GM23338 (cell line): ENCODE results near the gene S100A7A. TPM values are rescaled to one million over a fixed set of nuclear protein-coding genes. Genes with fewer than 3 reads are reported as not detected.
"Not testable (repeated sequence)": the region's sequence is repeated elsewhere in the genome, so short reads cannot be mapped to it uniquely, and the experiment has no call there.

Experiments
- ATAC-seq: fragments of 200-7000 bp; cut with Tn5 transposase; 3 replicates; pipeline ENCODE4 v1.9.1; 2020
- DNase-seq: peaks from one replicate; pipeline ENCODE4 v3.0.0-alpha.2; 2015; ENCODE audit warnings: low spot score
- H2AFZ ChIP-seq: fragments of 200-600 bp; sonication (generic); 2 replicates; pipeline ENCODE4 v1.8.0; 2016; ENCODE audit warnings: antibody characterized with exemption, mild to moderate bottlenecking, moderate library complexity
- H3F3A ChIP-seq: fragments of 200-600 bp; sonication (generic); replicated peaks from 2 replicates; pipeline ENCODE4 v1.8.0; 2017; ENCODE audit warnings: antibody characterized with exemption, mixed run types, low read depth
- H3K27ac ChIP-seq: fragments of 200-600 bp; sonication (generic); 2 replicates; pipeline ENCODE4 v1.6.1; 2016; ENCODE audit warnings: low read depth
- H3K27me3 ChIP-seq: fragments of 200-600 bp; sonication (generic); 2 replicates; pipeline ENCODE4 v1.8.0; 2016; ENCODE audit warnings: mild to moderate bottlenecking, mixed run types, moderate library complexity; ENCODE audit not compliant: insufficient read depth
- H3K36me3 ChIP-seq: fragments of 200-600 bp; sonication (generic); 2 replicates; pipeline ENCODE4 v1.8.0; 2016; ENCODE audit warnings: mild to moderate bottlenecking; ENCODE audit not compliant: insufficient read depth
- H3K4me1 ChIP-seq: fragments of 200-600 bp; sonication (generic); 2 replicates; pipeline ENCODE4 v1.8.0; 2016; ENCODE audit warnings: mild to moderate bottlenecking, moderate library complexity; ENCODE audit not compliant: insufficient read depth
- H3K4me2 ChIP-seq: fragments of 200-600 bp; sonication (generic); 2 replicates; pipeline ENCODE4 v1.7.1; 2017; ENCODE audit warnings: mixed run types
- H3K4me3 ChIP-seq: fragments of 200-600 bp; sonication (generic); 2 replicates; pipeline ENCODE4 v1.6.1; 2016; ENCODE audit warnings: mixed run types
- H3K79me2 ChIP-seq: fragments of 200-600 bp; sonication (generic); replicated peaks from 2 replicates; pipeline ENCODE4 v1.8.0; 2017; ENCODE audit warnings: mild to moderate bottlenecking; ENCODE audit not compliant: insufficient read depth
- H3K9me2 ChIP-seq: fragments of 200-600 bp; sonication (generic); 2 replicates; pipeline ENCODE4 v1.8.0; 2017; ENCODE audit not compliant: insufficient read depth
- H4K20me1 ChIP-seq: fragments of 200-600 bp; sonication (generic); replicated peaks from 2 replicates; pipeline ENCODE4 v1.8.0; 2017; ENCODE audit warnings: mild to moderate bottlenecking; ENCODE audit not compliant: insufficient read depth
- H3K27ac Mint-ChIP-seq: 2 replicates; pipeline ENCODE4 v1.8.0; 2020; ENCODE audit warnings: inconsistent platforms, mild to moderate bottlenecking, moderate library complexity, mixed read lengths
- H3K27me3 Mint-ChIP-seq: 3 replicates; pipeline ENCODE4 v1.8.0; 2022; ENCODE audit warnings: low read depth, mild to moderate bottlenecking, moderate library complexity, mixed read lengths, inconsistent platforms; ENCODE audit not compliant: insufficient read depth, poor library complexity
- H3K36me3 Mint-ChIP-seq: 3 replicates; pipeline ENCODE4 v1.8.0; 2021; ENCODE audit warnings: low read depth, mild to moderate bottlenecking, inconsistent platforms, moderate library complexity, mixed read lengths
- H3K4me1 Mint-ChIP-seq: 3 replicates; pipeline ENCODE4 v1.8.0; 2020; ENCODE audit warnings: mild to moderate bottlenecking, inconsistent platforms, mixed read lengths
- H3K4me3 Mint-ChIP-seq: 3 replicates; pipeline ENCODE4 v1.8.0; 2021; ENCODE audit warnings: moderate library complexity, mild to moderate bottlenecking, inconsistent platforms, mixed read lengths
- H3K9me3 Mint-ChIP-seq: 3 replicates; pipeline ENCODE4 v1.8.0; 2020; ENCODE audit warnings: moderate library complexity, mild to moderate bottlenecking, inconsistent platforms, mixed read lengths
- CTCF ChIP-seq, 2 experiments: fragments of 200-600 bp in 1 of 2; sonication (generic) in 1 of 2; conservative IDR thresholded peaks; 2 replicates each; pipeline versions ENCODE4 v1.5.1 to v1.6.1; 2016 to 2017; ENCODE audit warnings: antibody characterized with exemption in 2 of 2, low read depth in 2 of 2, mild to moderate bottlenecking in 2 of 2, moderate library complexity in 1 of 2
- EZH2phosphoT487 ChIP-seq: fragments of 200-600 bp; sonication (generic); IDR thresholded peaks from one replicate; pipeline ENCODE4 v1.8.1; 2018; ENCODE audit warnings: antibody characterized with exemption; ENCODE audit not compliant: unreplicated experiment
- JUNB ChIP-seq: IDR thresholded peaks from one replicate; pipeline ENCODE4 v1.6.1; 2016; ENCODE audit warnings: antibody characterized with exemption; ENCODE audit not compliant: unreplicated experiment
- STAT1 ChIP-seq: IDR thresholded peaks from one replicate; pipeline ENCODE4 v1.6.1; 2016; ENCODE audit warnings: antibody characterized with exemption; ENCODE audit not compliant: unreplicated experiment
- ZNF114 ChIP-seq: fragments of 250-450 bp; sonication (Bioruptor Pico); IDR thresholded peaks from 2 replicates; pipeline ENCODE4 v1.5.0; 2020; ENCODE audit warnings: mild to moderate bottlenecking, moderate library complexity
- ZNF331 ChIP-seq: fragments of 250-450 bp; sonication (Bioruptor Pico); IDR thresholded peaks from 2 replicates; pipeline ENCODE4 v1.5.0; 2020; ENCODE audit warnings: low read depth, mild to moderate bottlenecking, moderate library complexity
- polyA plus RNA-seq: library from polyadenylated mRNA; unstranded; fragments of >200 nt; fragmentation: Nextera tagmentation; extraction: Ambion mirVana; gene quantifications from 2 replicates; pipeline ENCODE4 v1.2.1, GENCODE V29; 2016
- total RNA-seq: library from RNA; depleted of rRNA; stranded (reverse); fragments of >200 nt; shearing (Covaris generic); gene quantifications from 2 replicates; pipeline ENCODE4 v1.2.3, GENCODE V29; 2014

The S100A7A gene
- total and polyA plus RNA-seq, 2 experiments from 2014 or later: not detected

- not testable (repeated sequence) for H3K9me3 Mint-ChIP-seq, H3K36me3 ChIP-seq, H3K27ac Mint-ChIP-seq, H3K27me3 Mint-ChIP-seq, H2AFZ ChIP-seq, H3K36me3 Mint-ChIP-seq, ATAC-seq, H3K27ac ChIP-seq, H4K20me1 ChIP-seq, H3K4me3 Mint-ChIP-seq, H3F3A ChIP-seq, H3K79me2 ChIP-seq, H3K4me3 ChIP-seq, H3K9me2 ChIP-seq, H3K4me2 ChIP-seq, DNase-seq, H3K27me3 ChIP-seq
- H3K4me1 Mint-ChIP-seq: peaks cover 23% of the 10 kb centered on the region
- H3K4me1 ChIP-seq: peaks cover 13% of the 10 kb centered on the region
Observed at GRCh38 chr1:153462741-153463140, 46.4 kb downstream of the S100A7A start.

- peak overlapping the region; percentile 87; the same call in 1 of the 2 replicates for H2AFZ ChIP-seq
- DNase-seq (peak; percentile 85), ATAC-seq (peak; percentile 92)
- Mint-ChIP-seq H3K36me3 (peaks cover 4% of the 10 kb centered on the region; the same call in 2 of the 3 replicates), H3K9me3 (peaks cover 13% of the 10 kb centered on the region), H3K4me1 (peaks cover 25% of the 10 kb centered on the region), H3K4me3 (0 out of 3 replicates have a peak overlapping the region, but pooled peaks have one; percentile 19), H3K27me3 (no peaks in the 10 kb centered on the region), H3K27ac (no peak overlapping the region)
- H3K36me3 ChIP-seq: no peaks in the 10 kb centered on the region; the same call in 1 of the 2 replicates
- no peaks in the 10 kb centered on the region for H3K79me2 ChIP-seq
- H3K4me3 ChIP-seq: no peak overlapping the region
- no peaks in the 10 kb centered on the region for H3F3A ChIP-seq
- no peaks in the 10 kb centered on the region for H3K27me3 ChIP-seq
- peak overlapping the region; percentile 33; the same call in 1 of the 2 replicates for H3K4me2 ChIP-seq
- H4K20me1 ChIP-seq: no peaks in the 10 kb centered on the region
- TF ChIP-seq CTCF (conservative IDR thresholded peaks at IDR 0.05; ENCODE audit: low read depth in 2 of 2) (peak; percentile 85 to 96), EZH2phosphoT487 (no peak), ZNF114 (CRISPR knock-in tag) (no peak)
- peak overlapping the region; percentile 64 for H3K27ac ChIP-seq
- peaks cover 13% of the 10 kb centered on the region for H3K4me1 ChIP-seq
- no peaks in the 10 kb centered on the region; the same call in 1 of the 2 replicates for H3K9me2 ChIP-seq
Observed at GRCh38 chr1:153465811-153466636, 49.7 kb downstream of the S100A7A start.

- no peaks in the 10 kb centered on the region for H3K27me3 ChIP-seq
- H3K4me1 ChIP-seq: peaks cover 13% of the 10 kb centered on the region
- H3F3A ChIP-seq: no peaks in the 10 kb centered on the region
- ATAC-seq (no peak; the same call in 2 of the 3 replicates), DNase-seq (no peak)
- no peak overlapping the region for H3K27ac ChIP-seq
- 0 out of 2 replicates have a peak overlapping the region, but pooled peaks have one; percentile 39 for H2AFZ ChIP-seq
- no peak overlapping the region for H3K4me3 ChIP-seq
- Mint-ChIP-seq H3K27me3 (no peaks in the 10 kb centered on the region), H3K27ac (peak overlapping the region; percentile 84), H3K4me1 (peaks cover 25% of the 10 kb centered on the region), H3K36me3 (peaks cover 10% of the 10 kb centered on the region; the same call in 2 of the 3 replicates), H3K9me3 (peaks cover 22% of the 10 kb centered on the region), H3K4me3 (0 out of 3 replicates have a peak overlapping the region, but pooled peaks have one; percentile 3)
- H3K4me2 ChIP-seq: no peak overlapping the region
- H3K36me3 ChIP-seq: no peaks in the 10 kb centered on the region; the same call in 1 of the 2 replicates
- H4K20me1 ChIP-seq: no peaks in the 10 kb centered on the region
- H3K79me2 ChIP-seq: no peaks in the 10 kb centered on the region
- TF ChIP-seq JUNB: no peak
- TF ChIP-seq STAT1: no peak
- no peak for TF ChIP-seq ZNF331 (CRISPR knock-in tag)
- no peaks in the 10 kb centered on the region; the same call in 1 of the 2 replicates for H3K9me2 ChIP-seq
Observed at GRCh38 chr1:153466908-153467307, 50.6 kb downstream of the S100A7A start.
